Stimulated activated CD8-positive, alpha-beta memory T cell treated with anti-CD3 and anti-CD28 coated beads, Interleukin-15, amount 100 ng/mL, for 4 hours (primary cell): Measurements from ENCODE around the gene PEX16.

Experiments
- DNase-seq, 2 donors: peaks; one replicate each; pipeline ENCODE4 v3.0.0-alpha.2; 2020; ENCODE audit warnings: low read depth in 2 of 2

The PEX16 gene

DNA sequence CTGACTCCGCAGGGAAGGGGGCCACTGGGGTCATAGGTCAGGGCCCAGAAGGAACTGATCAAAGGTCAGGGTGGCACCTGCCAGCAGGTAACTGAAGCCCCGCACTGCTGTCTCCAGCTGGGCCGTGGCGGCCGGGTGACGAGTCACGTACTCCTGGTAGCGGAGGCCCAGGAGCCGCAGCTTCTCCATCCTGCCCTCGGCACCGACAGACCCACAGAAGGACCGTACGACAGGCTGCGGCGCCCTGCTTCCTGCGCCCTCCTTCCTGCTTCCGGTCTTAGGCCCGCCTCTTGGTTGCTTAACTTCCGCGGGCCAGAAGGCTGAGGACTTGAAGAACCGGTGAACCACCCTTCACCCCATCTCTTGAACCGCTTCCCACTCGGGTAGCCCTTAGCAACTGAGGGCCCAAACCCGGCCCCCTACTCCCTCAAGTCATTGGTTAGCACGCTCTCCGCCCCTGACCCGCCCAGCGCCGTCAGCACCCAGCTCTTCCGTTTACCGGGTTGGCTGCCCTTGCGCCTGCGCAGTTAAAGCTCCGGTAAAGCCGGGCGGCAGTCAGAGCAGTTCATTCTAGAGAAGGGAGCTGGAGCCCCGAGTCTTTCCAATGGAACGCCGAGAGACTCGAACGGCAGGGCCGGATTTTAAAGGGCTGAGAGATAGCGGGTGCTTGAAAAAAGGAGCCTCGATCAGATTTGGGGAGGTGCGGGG lies at the start of gene PEX16:
Gene PEX16, minus strand, starts transcription at position 255 of the 708 bp plus-strand sequence. Its CDS starts 66 bp downstream, at position 189.
- DNase-seq: peak; percentile 88 to 94

GRCh38 chr11:45964911-45965389 lies 47.3 kb upstream of the PEX16 start:
- peak; percentile 7 to 16 for DNase-seq

GRCh38 chr11:45961751-45962240 lies 44.1 kb upstream of the PEX16 start:
- DNase-seq: no peak

DNA sequence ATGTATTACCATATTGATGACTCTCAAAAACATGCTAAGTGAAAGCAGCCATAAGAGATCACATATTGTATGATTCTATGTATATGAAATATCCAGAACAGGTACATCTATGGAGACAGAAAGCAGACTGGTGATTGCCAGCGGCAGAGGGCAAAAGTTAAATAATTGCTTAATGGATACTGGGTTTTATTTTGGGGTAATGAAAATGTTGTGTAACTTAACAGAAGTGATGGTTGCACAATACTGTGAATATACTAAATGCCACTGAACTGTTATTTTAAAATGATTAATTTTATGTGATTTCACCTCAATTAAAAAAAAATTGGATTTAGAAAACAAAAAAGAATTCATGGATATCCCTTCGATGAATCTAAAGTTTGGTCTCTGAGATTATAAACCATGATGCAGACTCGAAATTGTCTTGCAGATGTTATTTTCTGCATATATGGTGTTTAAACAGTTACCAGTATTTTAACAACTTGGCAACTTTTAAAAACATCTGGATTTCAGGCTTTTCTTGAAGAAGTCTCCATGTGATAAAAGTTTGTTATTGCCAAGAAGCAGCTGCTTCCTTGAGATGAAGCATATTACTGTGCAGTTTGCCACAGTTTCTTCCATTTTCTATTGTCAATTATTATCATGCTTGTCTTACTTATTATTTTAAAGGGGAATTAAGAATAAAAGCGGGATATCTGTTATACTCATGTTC lies 42.9 kb upstream of the PEX16 start:
- no peak for DNase-seq

DNA sequence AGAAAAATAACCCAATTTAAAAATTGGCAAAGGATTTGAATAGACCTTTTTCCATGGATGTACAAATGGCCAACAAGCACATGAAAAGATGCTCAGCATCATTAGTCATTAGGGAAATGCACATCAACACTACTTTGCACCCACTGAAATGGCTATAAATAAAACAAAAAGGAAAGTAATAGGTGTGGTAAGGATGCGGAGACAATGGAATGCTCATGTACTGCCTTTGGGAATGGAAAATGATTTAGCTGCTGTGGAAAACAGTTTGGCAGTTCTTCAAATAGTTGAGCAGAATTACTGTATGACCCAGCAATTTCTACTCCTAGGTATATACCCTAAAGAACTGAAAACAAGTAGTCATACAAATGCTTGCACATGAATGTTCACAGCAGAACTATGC lies 42.2 kb upstream of the PEX16 start:
- no peak for DNase-seq

DNA sequence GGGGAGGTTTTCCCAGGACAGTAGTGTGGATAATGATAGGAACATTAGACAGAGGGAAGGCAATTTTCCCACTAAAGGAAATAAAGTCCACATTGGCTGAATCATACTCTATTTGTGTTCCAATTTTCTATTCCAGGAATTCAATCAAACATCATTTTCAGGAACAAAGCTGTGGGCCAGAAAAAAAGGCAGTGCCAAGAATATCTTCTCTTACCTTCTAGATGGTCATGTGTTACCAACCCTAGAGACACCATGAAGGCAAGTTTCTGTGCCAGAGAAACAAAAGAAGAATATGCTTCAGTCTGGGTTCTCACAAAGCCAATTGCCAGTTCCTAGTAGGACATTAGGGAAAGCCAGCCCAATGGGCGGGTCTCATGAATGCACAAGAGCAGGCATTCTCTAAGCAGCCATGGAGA lies 32.3 kb upstream of the PEX16 start:
- no peak for DNase-seq

GRCh38 chr11:45948356-45948755 lies 30.7 kb upstream of the PEX16 start:
- no peak for DNase-seq

GRCh38 chr11:45947885-45948284 lies 30.2 kb upstream of the PEX16 start:
- no peak for DNase-seq

- no peak for DNase-seq
These were observed 27.8 kb upstream of the PEX16 start for GRCh38 chr11:45945397-45945999.

GRCh38 chr11:45942381-45942780 lies 24.7 kb upstream of the PEX16 start:
- DNase-seq: no peak

DNA sequence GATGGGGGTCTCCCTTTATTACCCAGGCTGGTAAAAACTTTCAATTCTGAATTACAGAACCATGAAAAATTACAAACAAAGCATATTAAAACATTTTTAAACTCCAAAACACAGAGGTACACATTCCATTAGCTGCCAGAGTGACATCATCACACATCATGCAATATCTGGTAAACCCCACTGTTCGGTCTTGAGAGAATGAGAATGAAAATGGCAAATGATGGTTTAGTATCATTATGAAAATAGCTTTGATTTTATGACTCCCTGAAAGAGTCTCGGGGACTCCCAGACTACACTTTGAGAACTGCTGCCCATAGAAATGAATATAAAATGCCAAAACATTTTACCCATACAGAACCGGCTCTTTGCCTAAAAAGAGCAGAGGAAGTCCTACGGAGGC lies 23.6 kb upstream of the PEX16 start:
- DNase-seq: no peak

GRCh38 chr11:45939836-45940235 lies 22.2 kb upstream of the PEX16 start:
- no peak for DNase-seq

DNA sequence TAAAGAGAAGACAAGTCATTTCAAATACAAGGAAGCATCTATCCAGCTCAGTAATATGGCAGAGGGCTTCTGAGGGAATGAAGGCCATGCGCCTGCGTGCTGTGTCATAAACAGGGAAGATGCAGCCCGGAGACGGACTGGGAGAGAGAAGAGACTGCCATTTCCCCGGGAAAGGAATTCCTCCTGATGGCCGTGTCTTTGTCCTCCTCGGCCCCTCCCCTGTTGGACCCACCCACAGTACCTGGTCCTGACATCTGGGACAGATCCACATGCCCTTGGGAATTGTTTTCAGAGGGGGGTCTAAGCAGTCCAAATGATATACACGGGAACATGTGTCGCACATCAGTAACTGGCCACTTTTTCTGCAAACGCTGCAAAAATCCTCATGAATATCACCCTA lies 20.2 kb upstream of the PEX16 start:
- DNase-seq: no peak

DNA sequence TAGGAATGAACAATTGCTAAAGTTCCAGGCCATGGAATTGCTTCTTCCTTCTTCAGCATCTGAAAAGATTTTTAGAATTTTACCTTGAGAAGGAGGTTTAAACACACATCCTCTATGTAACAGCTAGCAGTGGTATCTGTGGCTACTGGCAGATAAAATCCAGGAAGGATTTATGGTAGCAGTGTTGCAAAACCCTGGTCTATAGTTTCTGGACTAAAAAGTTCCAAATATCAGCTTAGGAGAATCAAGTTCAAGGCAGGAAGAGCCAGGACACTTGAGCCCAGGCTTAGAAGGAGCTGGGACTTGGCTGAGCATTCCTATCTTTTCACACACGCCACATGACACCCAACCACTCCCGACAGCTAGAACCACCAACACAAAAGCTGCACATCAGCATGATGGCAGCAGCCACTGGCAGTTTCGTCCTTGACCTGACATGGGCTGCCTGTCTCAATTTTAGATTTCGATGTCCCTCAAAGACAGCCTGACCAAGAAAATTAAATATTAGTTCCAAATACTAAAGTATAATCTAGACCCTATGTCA lies 18.9 kb upstream of the PEX16 start:
- no peak for DNase-seq

DNA sequence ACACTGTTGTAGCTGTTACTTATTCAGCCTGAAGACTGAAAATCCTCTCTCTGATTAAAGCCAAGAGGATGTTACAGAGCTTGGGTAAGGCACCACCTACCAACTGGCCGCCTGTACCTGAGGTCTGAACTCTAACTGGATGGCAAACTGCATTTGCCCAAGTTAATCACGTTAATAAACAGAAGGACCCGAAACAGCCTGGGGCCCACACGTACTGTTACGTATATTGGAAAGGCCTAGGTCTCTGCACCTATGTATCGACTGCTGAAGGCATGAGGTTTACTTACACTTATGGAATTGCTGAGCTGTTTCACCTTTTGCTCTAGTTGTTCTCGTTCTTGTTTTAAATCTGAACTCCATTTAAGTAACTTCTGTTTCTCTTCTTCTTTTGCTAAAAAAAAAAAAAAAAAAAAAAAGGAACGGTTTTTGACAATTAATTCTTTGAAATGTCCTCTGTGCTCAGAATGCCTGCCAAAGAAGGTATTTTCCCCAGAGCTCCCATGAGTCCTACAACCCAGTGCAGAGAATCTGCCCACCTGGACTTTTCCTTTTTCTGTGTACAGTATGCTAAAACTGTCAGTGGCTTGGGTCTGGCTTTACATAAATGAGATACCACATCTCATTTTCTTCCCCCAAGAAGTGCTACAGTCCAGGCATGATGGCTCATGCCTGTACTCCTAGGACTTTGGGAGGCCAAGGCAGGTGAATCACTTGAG lies 17.8 kb upstream of the PEX16 start:
- no peak for DNase-seq

- DNase-seq: no peak
These were observed 17.1 kb upstream of the PEX16 start for GRCh38 chr11:45934580-45935318.

GRCh38 chr11:45933846-45934579 lies 16.3 kb upstream of the PEX16 start:
- DNase-seq: no peak

DNA sequence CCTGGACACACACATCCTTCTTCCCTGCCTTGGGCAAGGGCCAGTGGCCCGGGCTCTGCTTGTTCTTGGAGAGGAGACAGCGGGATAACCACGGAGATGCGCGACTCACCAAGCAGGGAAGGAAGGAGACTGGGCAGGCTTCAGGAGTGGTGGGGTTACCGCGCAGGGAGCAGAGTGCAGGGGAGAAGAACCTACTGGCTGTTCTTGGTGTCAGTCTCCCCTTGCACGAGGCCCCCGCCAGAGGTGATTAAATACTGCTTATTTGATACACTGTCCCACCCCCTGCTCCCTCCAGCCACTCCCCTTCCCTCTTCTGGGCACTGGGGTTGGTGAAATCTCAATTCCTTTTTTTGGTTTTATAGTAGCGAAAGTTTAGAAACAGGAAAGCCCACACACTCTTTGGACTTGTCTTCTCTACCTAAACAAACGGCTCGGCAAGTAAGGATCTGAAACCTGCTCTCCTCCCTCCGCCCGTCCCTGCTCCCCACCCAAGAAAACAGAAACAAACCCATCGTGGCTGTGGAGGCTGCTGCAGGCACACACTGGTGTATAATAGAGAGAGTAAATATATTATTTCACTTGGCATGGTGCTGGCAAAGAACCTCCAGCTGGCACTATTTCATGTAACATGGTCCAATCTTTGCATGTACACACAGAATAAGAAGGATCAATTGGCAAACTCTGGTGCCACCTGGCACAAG lies 15.6 kb upstream of the PEX16 start:
- no peak for DNase-seq

GRCh38 chr11:45932217-45932616 lies 14.5 kb upstream of the PEX16 start:
- DNase-seq: no peak

GRCh38 chr11:45931739-45932138 lies 14.1 kb upstream of the PEX16 start:
- DNase-seq: no peak
